ENCODE results near the gene ELMO2.

DNA sequence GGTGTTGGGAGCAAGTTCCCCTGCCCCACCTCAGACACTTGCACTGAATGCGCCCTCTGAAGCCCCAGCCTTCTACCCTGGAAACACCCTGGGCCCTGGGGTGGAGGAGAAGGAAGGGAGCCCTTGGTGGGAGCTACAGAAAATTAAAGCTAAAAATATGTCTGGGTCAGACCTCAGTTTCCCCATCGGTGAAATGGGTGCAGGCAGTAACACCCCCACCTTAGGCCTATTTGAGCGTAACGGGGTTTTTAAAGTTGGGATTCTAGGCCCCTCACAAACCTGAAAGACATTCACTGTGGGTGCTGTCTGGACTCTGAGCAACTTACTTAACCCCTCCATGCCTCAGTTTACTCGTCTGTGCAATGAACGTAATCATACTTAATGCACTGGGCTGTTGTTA lies 78.9 kb downstream of the ELMO2 start:
- TF ChIP-seq, protein P1, sequence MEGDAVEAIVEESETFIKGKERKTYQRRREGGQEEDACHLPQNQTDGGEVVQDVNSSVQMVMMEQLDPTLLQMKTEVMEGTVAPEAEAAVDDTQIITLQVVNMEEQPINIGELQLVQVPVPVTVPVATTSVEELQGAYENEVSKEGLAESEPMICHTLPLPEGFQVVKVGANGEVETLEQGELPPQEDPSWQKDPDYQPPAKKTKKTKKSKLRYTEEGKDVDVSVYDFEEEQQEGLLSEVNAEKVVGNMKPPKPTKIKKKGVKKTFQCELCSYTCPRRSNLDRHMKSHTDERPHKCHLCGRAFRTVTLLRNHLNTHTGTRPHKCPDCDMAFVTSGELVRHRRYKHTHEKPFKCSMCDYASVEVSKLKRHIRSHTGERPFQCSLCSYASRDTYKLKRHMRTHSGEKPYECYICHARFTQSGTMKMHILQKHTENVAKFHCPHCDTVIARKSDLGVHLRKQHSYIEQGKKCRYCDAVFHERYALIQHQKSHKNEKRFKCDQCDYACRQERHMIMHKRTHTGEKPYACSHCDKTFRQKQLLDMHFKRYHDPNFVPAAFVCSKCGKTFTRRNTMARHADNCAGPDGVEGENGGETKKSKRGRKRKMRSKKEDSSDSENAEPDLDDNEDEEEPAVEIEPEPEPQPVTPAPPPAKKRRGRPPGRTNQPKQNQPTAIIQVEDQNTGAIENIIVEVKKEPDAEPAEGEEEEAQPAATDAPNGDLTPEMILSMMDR (IDR thresholded peaks at IDR 0.05; ENCODE audit: low read depth, low read length): no peak
- TF ChIP-seq POLR2A (IDR thresholded peaks at IDR 0.05; ENCODE audit: extremely low read depth, insufficient read length) (no peak), MYC (IDR thresholded peaks at IDR 0.05; ENCODE audit: low read depth, low read length) (no peak)
- TF ChIP-seq, protein P2, sequence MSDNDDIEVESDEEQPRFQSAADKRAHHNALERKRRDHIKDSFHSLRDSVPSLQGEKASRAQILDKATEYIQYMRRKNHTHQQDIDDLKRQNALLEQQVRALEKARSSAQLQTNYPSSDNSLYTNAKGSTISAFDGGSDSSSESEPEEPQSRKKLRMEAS (IDR thresholded peaks at IDR 0.05; ENCODE audit: low read depth, low read length): no peak

Measured in NB4 (cell line).